PC-3 (cell line): ENCODE measurements around the gene CD81. TPM values are rescaled to one million over a fixed set of nuclear protein-coding genes. Genes with fewer than 3 reads are reported as not detected.
"Not testable (repeated sequence)": the region's sequence is repeated elsewhere in the genome, so short reads cannot be mapped to it uniquely, and the experiment has no call there.

Experiments used
- ATAC-seq: fragments of 200-7000 bp; cut with Tn5 transposase; 2 replicates; pipeline ENCODE4 v1.9.1; 2020; ENCODE audit warnings: mild to moderate bottlenecking, moderate library complexity
- BruUV-seq: library from RNA; stranded (reverse); fragments of 400-500 nt; replicated peaks from 2 replicates; lab custom pipeline; 2021; lab: Mats Ljungman, UMichigan
- CTCF ChIA-PET: fragments of 300-600 bp; sonication (Branson Sonifier 250); formaldehyde crosslinking; loops from one replicate; lab custom pipeline; 2022; ENCODE audit warnings: antibody characterized with exemption; lab: Charles Lee
- POLR2A ChIA-PET: fragments of 300-600 bp; sonication (Branson Sonifier 250); formaldehyde crosslinking; loops from one replicate; lab custom pipeline; 2022; ENCODE audit warnings: antibody characterized with exemption; ENCODE audit not compliant: unreplicated experiment; lab: Charles Lee
- DNase-seq: peaks from one replicate; pipeline ENCODE4 v3.0.0-alpha.2; 2015
- H2AFZ ChIP-seq: fragments of 300-600 bp; sonication (generic); 2 replicates; pipeline ENCODE4 v1.6.0; 2016; ENCODE audit warnings: antibody characterized with exemption, low read length
- H3F3A ChIP-seq: fragments of 300-600 bp; sonication (generic); one replicate; pipeline ENCODE4 v1.6.0; 2017; ENCODE audit warnings: antibody characterized with exemption, low read length, control low read depth, mild to moderate bottlenecking; ENCODE audit not compliant: unreplicated experiment
- H3K27ac ChIP-seq: fragments of 300-600 bp; sonication (generic); 2 replicates; pipeline ENCODE4 v1.5.1; 2016; ENCODE audit warnings: mild to moderate bottlenecking, low read length
- H3K27me3 ChIP-seq: fragments of 300-600 bp; sonication (generic); 2 replicates; pipeline ENCODE4 v1.6.1; 2016; ENCODE audit warnings: low read length, mixed read lengths
- H3K36me3 ChIP-seq: fragments of 300-600 bp; sonication (generic); 2 replicates; pipeline ENCODE4 v1.6.1; 2016; ENCODE audit warnings: low read depth, mixed run types, low read length, mixed read lengths
- H3K4me1 ChIP-seq: fragments of 300-600 bp; sonication (generic); 2 replicates; pipeline ENCODE4 v1.5.1; 2016; ENCODE audit warnings: low read length; ENCODE audit not compliant: insufficient read depth
- H3K4me2 ChIP-seq: fragments of 300-600 bp; sonication (generic); 2 replicates; pipeline ENCODE4 v1.6.0; 2016; ENCODE audit warnings: low read length
- H3K4me3 ChIP-seq: fragments of 300-600 bp; sonication (generic); 2 replicates; pipeline ENCODE4 v1.5.1; 2016; ENCODE audit warnings: mild to moderate bottlenecking, low read length, mixed read lengths
- H3K79me2 ChIP-seq: fragments of 300-600 bp; sonication (generic); 2 replicates; pipeline ENCODE4 v1.6.1; 2017; ENCODE audit warnings: low read length, mixed read lengths
- H3K9ac ChIP-seq: fragments of 300-600 bp; sonication (generic); 2 replicates; pipeline ENCODE4 v1.6.0; 2016; ENCODE audit warnings: mild to moderate bottlenecking, low read length
- H3K9me2 ChIP-seq: fragments of 300-600 bp; sonication (generic); replicated peaks from 2 replicates; pipeline ENCODE4 v1.6.1; 2016; ENCODE audit warnings: mixed run types, low read length, mixed read lengths
- H3K9me3 ChIP-seq: fragments of 300-600 bp; sonication (generic); 2 replicates; pipeline ENCODE4 v1.6.1; 2016; ENCODE audit warnings: low read length, mixed read lengths
- H4K20me1 ChIP-seq: fragments of 300-600 bp; sonication (generic); 2 replicates; pipeline ENCODE4 v1.6.1; 2016; ENCODE audit warnings: low read length, mixed read lengths
- CTCF ChIP-seq: fragments of 300-600 bp; sonication (generic); conservative IDR thresholded peaks from 2 replicates; pipeline ENCODE4 v1.5.1; 2017; ENCODE audit warnings: antibody characterized with exemption, low read depth, mild to moderate bottlenecking, low read length
- EZH2 ChIP-seq: fragments of 300-600 bp; sonication (generic); IDR thresholded peaks from one replicate; pipeline ENCODE4 v1.6.1; 2017; ENCODE audit warnings: antibody characterized with exemption, mild to moderate bottlenecking, low read length; ENCODE audit not compliant: unreplicated experiment
- EZH2phosphoT487 ChIP-seq: fragments of 300-600 bp; sonication (generic); IDR thresholded peaks from 2 replicates; pipeline ENCODE4 v1.6.1; 2018; ENCODE audit warnings: mild to moderate bottlenecking, antibody characterized with exemption, low read length, borderline replicate concordance
- intact Hi-C: fragments of 100-400 bp; cut with micrococcal nuclease; formaldehyde crosslinking; loops from 2 replicates; pipeline ENCODE4 v1.9.0; 2023
- total RNA-seq: library from RNA; depleted of rRNA; stranded (reverse); fragments of >200 nt; gene quantifications from 2 replicates; pipeline ENCODE4 v1.2.3, GENCODE V29; 2014

Gene CD81
- total RNA-seq, 1 experiment from 2014 or later = 134 TPM

GRCh38 chr11:2352420-2352819 lies 24.7 kb upstream of the CD81 start:
- Histone ChIP-seq H3K9me2 (no peaks in the 10 kb centered on the region), H4K20me1 (no peaks in the 10 kb centered on the region), H3K4me1 (peaks cover 12% of the 10 kb centered on the region; the same call in 1 of the 2 replicates), H3F3A (no peaks in the 10 kb centered on the region), H3K4me2 (no peak overlapping the region), H3K27me3 (no peaks in the 10 kb centered on the region), H3K27ac (no peak overlapping the region), H3K9ac (no peak overlapping the region), H3K36me3 (no peaks in the 10 kb centered on the region), H3K79me2 (no peaks in the 10 kb centered on the region), H3K4me3 (no peak overlapping the region), H3K9me3 (no peaks in the 10 kb centered on the region), H2AFZ (no peak overlapping the region)
- no peak for DNase-seq
- intact Hi-C loops = no loop called here
- TF ChIP-seq CTCF (no peak), EZH2 (no peak), EZH2phosphoT487 (no peak)
- ChIA-PET POLR2A (no interaction called here), CTCF (no interaction called here)
- ATAC-seq = no peak
- no TSS peak for BruUV-seq

GRCh38 chr11:2355000-2355644 lies 22.0 kb upstream of the CD81 start:
- peaks cover 12% of the 10 kb centered on the region; the same call in 1 of the 2 replicates for H3K4me1 ChIP-seq
- H3K27me3 ChIP-seq = no peaks in the 10 kb centered on the region
- ChIA-PET CTCF (no interaction called here), POLR2A (interaction anchor here (0.6 kb wide), 1 partner anchor 22 kb away, joined by 3 read pairs; the partner anchor contains the start of gene CD81)
- no peaks in the 10 kb centered on the region for H3K79me2 ChIP-seq
- no TSS peak for BruUV-seq
- H3K27ac ChIP-seq = no peak overlapping the region
- ATAC-seq (no peak), DNase-seq (peak; percentile 41)
- no peak overlapping the region for H2AFZ ChIP-seq
- H3K9me2 ChIP-seq = no peaks in the 10 kb centered on the region
- intact Hi-C loops = no loop called here
- no peak overlapping the region for H3K9ac ChIP-seq
- H3K9me3 ChIP-seq = no peaks in the 10 kb centered on the region
- H3K4me2 ChIP-seq = peak overlapping the region; percentile 18; the same call in 1 of the 2 replicates
- TF ChIP-seq CTCF (no peak), EZH2 (no peak), EZH2phosphoT487 (no peak)
- H3K36me3 ChIP-seq = no peaks in the 10 kb centered on the region
- H3K4me3 ChIP-seq = no peak overlapping the region
- H4K20me1 ChIP-seq = no peaks in the 10 kb centered on the region
- no peaks in the 10 kb centered on the region for H3F3A ChIP-seq

- H3K79me2 ChIP-seq = no peaks in the 10 kb centered on the region
- no peaks in the 10 kb centered on the region for H4K20me1 ChIP-seq
- no peak overlapping the region for H3K27ac ChIP-seq
- H3K4me3 ChIP-seq = no peak overlapping the region
- ATAC-seq (no peak), DNase-seq (no peak)
- no peaks in the 10 kb centered on the region for H3K36me3 ChIP-seq
- no peaks in the 10 kb centered on the region for H3K27me3 ChIP-seq
- no peak overlapping the region for H3K9ac ChIP-seq
- H3K9me2 ChIP-seq = no peaks in the 10 kb centered on the region
- no peaks in the 10 kb centered on the region for H3F3A ChIP-seq
- no peak overlapping the region for H3K4me2 ChIP-seq
- no TSS peak for BruUV-seq
- no peak for TF ChIP-seq CTCF
- TF ChIP-seq EZH2phosphoT487 = no peak
- CTCF ChIA-PET = no interaction called here
- H3K9me3 ChIP-seq = no peaks in the 10 kb centered on the region
- POLR2A ChIA-PET = no interaction called here
- intact Hi-C loops = no loop called here
- H2AFZ ChIP-seq = no peak overlapping the region
- H3K4me1 ChIP-seq = peaks cover 12% of the 10 kb centered on the region; the same call in 1 of the 2 replicates
Measured at GRCh38 chr11:2357246-2357645, 19.9 kb upstream of the CD81 start.

- H3F3A ChIP-seq, H3K27me3 ChIP-seq, H3K4me3 ChIP-seq, H3K9ac ChIP-seq, POLR2A ChIA-PET, H3K27ac ChIP-seq, H3K36me3 ChIP-seq, H4K20me1 ChIP-seq, CTCF ChIA-PET, intact Hi-C loops, H3K79me2 ChIP-seq, H3K9me3 ChIP-seq, DNase-seq, ATAC-seq, H3K9me2 ChIP-seq, H2AFZ ChIP-seq, BruUV-seq, H3K4me2 ChIP-seq: not testable (repeated sequence)
- peaks cover 12% of the 10 kb centered on the region; the same call in 1 of the 2 replicates for H3K4me1 ChIP-seq
Measured at GRCh38 chr11:2357651-2358050, 19.5 kb upstream of the CD81 start.
